ENCODE data around the gene ARMH4. TPM values are rescaled to one million over a fixed set of nuclear protein-coding genes. Genes with fewer than 3 reads are reported as not detected.

Gene ARMH4
- total RNA-seq, 1 experiment from 2014 or later: 0.07 TPM

DNA sequence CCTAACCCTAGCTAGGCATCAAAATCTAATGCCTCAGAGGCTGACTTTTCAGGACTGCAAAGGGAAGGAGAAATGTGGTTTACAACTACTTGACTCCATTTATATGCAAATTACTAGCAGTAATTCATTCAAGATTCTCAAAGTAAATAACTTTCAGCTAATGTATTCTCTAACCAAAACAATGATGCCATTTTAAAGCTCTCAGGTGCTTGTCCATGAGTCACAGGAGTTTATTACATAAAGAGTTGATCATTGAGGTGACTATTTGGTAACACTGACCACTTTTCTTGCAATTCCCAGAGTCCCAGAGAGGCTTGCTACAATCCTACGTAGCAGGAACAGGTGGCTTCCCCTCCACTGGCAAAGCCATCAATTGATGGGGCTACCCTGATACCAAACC lies 177.1 kb downstream of the ARMH4 start:
- H3K4me3 Mint-ChIP-seq (ENCODE audit: unreplicated experiment): no peak overlapping the region
- H3K27ac Mint-ChIP-seq (ENCODE audit: unreplicated experiment): no peak overlapping the region
- Histone ChIP-seq H3K4me1 (no peaks in the 10 kb centered on the region), H3K4me3 (ENCODE audit: low read depth, low read length) (no peak overlapping the region), H3K36me3 (ENCODE audit: control insufficient read depth, insufficient read depth, low read length) (no peaks in the 10 kb centered on the region), H3K27me3 (replicated peaks; ENCODE audit: control insufficient read depth, insufficient read depth, low read length) (no peaks in the 10 kb centered on the region; the same call in 1 of the 2 replicates), H3K9me3 (no peaks in the 10 kb centered on the region)
- no peaks in the 10 kb centered on the region for H3K36me3 Mint-ChIP-seq (ENCODE audit: insufficient read depth, unreplicated experiment)
- TF ChIP-seq, protein P1, sequence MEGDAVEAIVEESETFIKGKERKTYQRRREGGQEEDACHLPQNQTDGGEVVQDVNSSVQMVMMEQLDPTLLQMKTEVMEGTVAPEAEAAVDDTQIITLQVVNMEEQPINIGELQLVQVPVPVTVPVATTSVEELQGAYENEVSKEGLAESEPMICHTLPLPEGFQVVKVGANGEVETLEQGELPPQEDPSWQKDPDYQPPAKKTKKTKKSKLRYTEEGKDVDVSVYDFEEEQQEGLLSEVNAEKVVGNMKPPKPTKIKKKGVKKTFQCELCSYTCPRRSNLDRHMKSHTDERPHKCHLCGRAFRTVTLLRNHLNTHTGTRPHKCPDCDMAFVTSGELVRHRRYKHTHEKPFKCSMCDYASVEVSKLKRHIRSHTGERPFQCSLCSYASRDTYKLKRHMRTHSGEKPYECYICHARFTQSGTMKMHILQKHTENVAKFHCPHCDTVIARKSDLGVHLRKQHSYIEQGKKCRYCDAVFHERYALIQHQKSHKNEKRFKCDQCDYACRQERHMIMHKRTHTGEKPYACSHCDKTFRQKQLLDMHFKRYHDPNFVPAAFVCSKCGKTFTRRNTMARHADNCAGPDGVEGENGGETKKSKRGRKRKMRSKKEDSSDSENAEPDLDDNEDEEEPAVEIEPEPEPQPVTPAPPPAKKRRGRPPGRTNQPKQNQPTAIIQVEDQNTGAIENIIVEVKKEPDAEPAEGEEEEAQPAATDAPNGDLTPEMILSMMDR (IDR thresholded peaks at IDR 0.05; ENCODE audit: insufficient read depth in 1 of 2, low read depth in 1 of 2, low read length in 1 of 2, severe bottlenecking in 1 of 2, unreplicated experiment in 1 of 2): no peak
- ChIA-PET CTCF (no interaction called here), POLR2A (no interaction called here)
- no TSS peak for BruUV-seq (replicated peaks)
- H3K27me3 Mint-ChIP-seq (ENCODE audit: insufficient read depth, unreplicated experiment): peaks cover 23% of the 10 kb centered on the region
- no peaks in the 10 kb centered on the region for H3K9me3 Mint-ChIP-seq (ENCODE audit: unreplicated experiment)
- H3K4me1 Mint-ChIP-seq (ENCODE audit: low read depth, unreplicated experiment): no peaks in the 10 kb centered on the region
- intact Hi-C loops (cut with micrococcal nuclease; ENCODE audit: unreplicated experiment): no loop called here
- DNase-seq: no peak

DNA sequence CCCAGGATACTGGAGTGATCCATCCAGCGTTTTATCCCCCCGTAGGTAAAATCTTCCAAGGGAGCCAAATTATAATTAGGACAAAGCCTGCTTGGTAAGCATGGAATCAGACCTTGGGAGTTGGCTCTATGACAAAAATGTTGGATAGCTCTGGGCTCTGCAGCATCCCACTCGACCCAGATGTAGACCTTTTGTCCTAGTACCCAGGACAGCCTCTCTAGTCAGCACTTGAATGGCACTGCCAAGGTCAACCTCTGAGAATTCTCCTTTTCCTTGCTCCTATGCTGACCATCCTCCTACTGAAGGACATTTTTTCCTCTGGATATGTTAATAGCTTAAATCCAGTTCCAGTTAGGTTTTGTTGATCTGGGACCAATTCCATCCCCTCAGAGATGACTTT lies 181.4 kb downstream of the ARMH4 start:
- Histone ChIP-seq H3K4me1 (no peaks in the 10 kb centered on the region), H3K4me3 (ENCODE audit: low read depth, low read length) (no peak overlapping the region), H3K9me3 (no peaks in the 10 kb centered on the region), H3K36me3 (ENCODE audit: control insufficient read depth, insufficient read depth, low read length) (no peaks in the 10 kb centered on the region), H3K27me3 (replicated peaks; ENCODE audit: control insufficient read depth, insufficient read depth, low read length) (no peaks in the 10 kb centered on the region)
- Mint-ChIP-seq H3K9me3 (ENCODE audit: unreplicated experiment) (no peaks in the 10 kb centered on the region), H3K27me3 (ENCODE audit: insufficient read depth, unreplicated experiment) (peaks cover 8% of the 10 kb centered on the region), H3K4me3 (ENCODE audit: unreplicated experiment) (no peak overlapping the region), H3K36me3 (ENCODE audit: insufficient read depth, unreplicated experiment) (no peaks in the 10 kb centered on the region), H3K27ac (ENCODE audit: unreplicated experiment) (no peak overlapping the region), H3K4me1 (ENCODE audit: low read depth, unreplicated experiment) (no peaks in the 10 kb centered on the region)
- DNase-seq: no peak
- ChIA-PET POLR2A (no interaction called here), CTCF (no interaction called here)
- TF ChIP-seq, protein P1 (IDR thresholded peaks at IDR 0.05; ENCODE audit: insufficient read depth in 1 of 2, low read depth in 1 of 2, low read length in 1 of 2, severe bottlenecking in 1 of 2, unreplicated experiment in 1 of 2): no peak
- intact Hi-C loops (cut with micrococcal nuclease; ENCODE audit: unreplicated experiment): no loop called here
- BruUV-seq (replicated peaks): no TSS peak

DNA sequence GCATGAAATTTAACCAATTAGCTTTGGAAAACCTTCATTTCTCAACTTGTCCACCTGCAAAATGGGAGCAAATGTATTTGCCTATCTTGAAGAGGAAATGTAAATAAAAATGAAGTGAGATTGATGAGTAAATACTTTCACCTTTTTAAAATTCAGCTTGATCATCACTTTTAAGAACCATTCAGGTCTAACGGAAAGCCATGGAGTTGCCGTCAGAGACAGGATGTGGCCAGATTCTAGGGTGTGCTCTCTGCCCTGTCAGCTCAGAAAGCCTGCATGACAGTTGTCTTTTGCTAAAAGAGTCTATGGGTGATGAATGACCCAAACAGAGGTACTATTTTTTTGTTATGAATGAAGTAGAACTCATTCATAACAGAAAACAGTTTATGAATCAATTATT lies 181.8 kb downstream of the ARMH4 start:
- Mint-ChIP-seq H3K9me3 (ENCODE audit: unreplicated experiment) (no peaks in the 10 kb centered on the region), H3K4me3 (ENCODE audit: unreplicated experiment) (no peak overlapping the region), H3K36me3 (ENCODE audit: insufficient read depth, unreplicated experiment) (no peaks in the 10 kb centered on the region), H3K4me1 (ENCODE audit: low read depth, unreplicated experiment) (no peaks in the 10 kb centered on the region), H3K27ac (ENCODE audit: unreplicated experiment) (no peak overlapping the region), H3K27me3 (ENCODE audit: insufficient read depth, unreplicated experiment) (peaks cover 8% of the 10 kb centered on the region)
- Histone ChIP-seq H3K4me1 (no peaks in the 10 kb centered on the region), H3K9me3 (no peaks in the 10 kb centered on the region), H3K36me3 (ENCODE audit: control insufficient read depth, insufficient read depth, low read length) (no peaks in the 10 kb centered on the region), H3K27me3 (replicated peaks; ENCODE audit: control insufficient read depth, insufficient read depth, low read length) (no peaks in the 10 kb centered on the region), H3K4me3 (ENCODE audit: low read depth, low read length) (no peak overlapping the region)
- POLR2A ChIA-PET: no interaction called here
- CTCF ChIA-PET: no interaction called here
- TF ChIP-seq, protein P1 (IDR thresholded peaks at IDR 0.05; ENCODE audit: insufficient read depth in 1 of 2, low read depth in 1 of 2, low read length in 1 of 2, severe bottlenecking in 1 of 2, unreplicated experiment in 1 of 2): no peak
- BruUV-seq (replicated peaks): no TSS peak
- intact Hi-C loops (cut with micrococcal nuclease; ENCODE audit: unreplicated experiment): no loop called here
- no peak for DNase-seq

Data from Caco-2 (cell line).